Right lobe of liver (tissue), 6 donors: Measurements from ENCODE around the gene SSBP3. TPM values are rescaled to one million over a fixed set of nuclear protein-coding genes. Genes with fewer than 3 reads are reported as not detected.
A peak's percentile ranks its signal among the peaks of the same experiment; 100 is the strongest.

Source experiments
- ATAC-seq, 4 donors: fragments of 200-7000 bp; cut with Tn5 transposase; one replicate each; pipeline ENCODE4 v1.9.1; 2020; ENCODE audit warnings: mild to moderate bottlenecking in 4 of 4, moderate library complexity in 4 of 4
- DNase-seq, 3 donors: peaks; one replicate each; pipeline ENCODE4 v3.0.0-alpha.2; 2020
- H3K27ac ChIP-seq, 3 donors: fragments of 200-600 bp; one replicate each; pipeline ENCODE4 v1.8.0; 2022
- H3K27me3 ChIP-seq, 2 donors: fragments of 200-600 bp; one replicate each; pipeline ENCODE4 v1.8.0; 2022
- H3K36me3 ChIP-seq, 4 donors: fragments of 200-600 bp; sonication (generic) in 1 of 4; one replicate each; pipeline versions ENCODE4 v1.5.1 to v1.8.0; 2017 to 2022; ENCODE audit warnings: control low read depth in 1 of 4
- H3K4me1 ChIP-seq, 4 donors: fragments of 200-600 bp; sonication (generic) in 1 of 4; one replicate each; pipeline versions ENCODE4 v1.5.1 to v1.8.0; 2017 to 2022; ENCODE audit warnings: control low read depth in 1 of 4
- H3K4me3 ChIP-seq, 3 donors: fragments of 200-600 bp; one replicate each; pipeline ENCODE4 v1.8.0; 2022
- H3K9me3 ChIP-seq, 4 donors: fragments of 200-600 bp; sonication (generic) in 1 of 4; one replicate each; pipeline versions ENCODE4 v1.5.1 to v1.8.0; 2017 to 2022; ENCODE audit warnings: control low read depth in 1 of 4
- CTCF ChIP-seq, 4 donors: fragments of 200-600 bp in 3 of 4; fragments of 450-650 bp in 1 of 4; IDR thresholded peaks; one replicate each; pipeline versions ENCODE4 v1.5.1 to v1.8.0; 2016 to 2022; ENCODE audit warnings: antibody characterized with exemption in 4 of 4, mild to moderate bottlenecking in 2 of 4
- POLR2A ChIP-seq: fragments of 450-650 bp; IDR thresholded peaks from one replicate; pipeline ENCODE4 v1.6.1; 2017; ENCODE audit warnings: antibody characterized with exemption, mild to moderate bottlenecking
- WGBS: methylation state at CpG from one replicate; pipeline ENCODE4 v1.1.6; 2018; ENCODE audit warnings: low coverage, low lambda C conversion rate; ENCODE audit not compliant: insufficient coverage; ENCODE audit errors: missing lambda C conversion rate; 5-methylcytosine and 5-hydroxymethylcytosine counted together
- intact Hi-C, 2 donors: fragments of 100-400 bp; cut with DNase I; formaldehyde crosslinking; loops; one replicate each; pipeline versions ENCODE4 v1.11.2 to v1.14.1; 2022
- total RNA-seq, 6 experiments: library from RNA; depleted of rRNA in 2 of 6; stranded (reverse); fragments of >200 nt in 2 of 6; fragmentation: NEBNext Ultra II Directional in 3 of 6; extraction: Animal tissue kit (Norgen Biotek cat#: 25700) in 3 of 6; gene quantifications; one replicate each; pipeline versions ENCODE4 v1.1.0 to v1.2.4, GENCODE V29; 2016 to 2023
- donor health status: DM: no; HTN: yes; CAD: no.
- donor health status: DM: no; HTN: no; CAD: no.
- donor health status: DM: no; HTN: no; CAD: no.
- donor health status: DM: no; HTN: yes; CAD: no.
- donor health status: DM: no; HTN: yes; CAD: no.

Gene SSBP3
- total RNA-seq, 6 experiments from 2014 or later = 19.4 to 34.1 (median 24.4) TPM

- Histone ChIP-seq H3K27me3 (no peaks in the 10 kb centered on the region), H3K4me3 (no peak overlapping the region), H3K36me3 (no peaks in the 10 kb centered on the region), H3K27ac (no peak overlapping the region), H3K4me1 (peaks cover 0 to 12% (median 5%) of the 10 kb centered on the region in 4 donors), H3K9me3 (no peaks in the 10 kb centered on the region)
- intact Hi-C loops = no loop called here
- no peak for TF ChIP-seq POLR2A
- TF ChIP-seq CTCF (IDR thresholded peaks at IDR 0.05) = no peak
- ATAC-seq = peak in 1 of 4 donors; percentile 10
- no peak for DNase-seq
- WGBS = 82% methylated on average over 6 of the region's 7 CpGs
Measured at GRCh38 chr1:54299037-54299436, 107.2 kb downstream of the SSBP3 start.

GRCh38 chr1:54298284-54299033, 107.7 kb downstream of the SSBP3 start:
- no peaks in the 10 kb centered on the region for H3K9me3 ChIP-seq
- DNase-seq (no peak), ATAC-seq (no peak)
- H3K27ac ChIP-seq = no peak overlapping the region
- WGBS = 68% methylated on average over 14 of the region's 20 CpGs
- intact Hi-C loops = no loop called here
- no peaks in the 10 kb centered on the region for H3K27me3 ChIP-seq
- H3K4me1 ChIP-seq = peaks cover 0 to 12% (median 5%) of the 10 kb centered on the region in 4 donors
- no peaks in the 10 kb centered on the region for H3K36me3 ChIP-seq
- H3K4me3 ChIP-seq = no peak overlapping the region
- no peak for TF ChIP-seq CTCF (IDR thresholded peaks at IDR 0.05)

DNA sequence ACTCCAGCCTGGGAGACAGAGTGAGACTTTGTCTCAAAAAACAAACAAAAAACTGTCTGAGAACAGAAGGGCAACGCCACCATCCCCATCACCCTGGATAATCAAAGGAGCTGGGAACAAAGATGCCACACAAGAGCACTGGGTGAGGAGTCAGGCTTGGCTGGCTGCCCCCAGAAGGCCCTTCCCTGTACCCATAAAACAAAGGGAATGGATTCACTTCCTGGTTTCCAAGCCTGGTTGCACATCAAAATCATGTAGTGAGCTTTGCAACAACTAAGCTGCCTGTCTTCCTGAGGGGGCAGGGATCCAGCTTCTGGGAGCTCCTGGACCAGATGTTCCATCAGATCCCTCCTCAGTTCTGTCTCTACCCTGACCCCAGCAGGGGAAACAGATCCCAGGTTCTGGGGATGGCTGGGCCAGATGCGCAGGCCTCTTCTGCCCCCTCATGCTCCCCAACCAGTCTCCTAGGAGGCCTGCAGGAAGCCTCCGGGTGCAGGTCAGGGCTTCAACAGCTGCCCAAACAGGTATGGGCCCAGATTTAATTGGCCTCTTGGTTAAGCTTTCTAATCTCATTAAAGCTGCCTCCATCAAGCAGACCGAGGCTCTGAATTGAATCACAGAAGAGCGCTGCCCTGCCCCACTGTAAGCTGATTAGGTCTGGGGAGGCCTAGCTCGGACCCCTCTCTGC, 108.5 kb downstream of the SSBP3 start:
- Histone ChIP-seq H3K27ac (no peak overlapping the region), H3K4me3 (no peak overlapping the region), H3K36me3 (no peaks in the 10 kb centered on the region), H3K4me1 (peaks cover 0 to 12% (median 5%) of the 10 kb centered on the region in 4 donors), H3K9me3 (no peaks in the 10 kb centered on the region), H3K27me3 (no peaks in the 10 kb centered on the region)
- peak in 1 of 4 donors; percentile 21 for ATAC-seq
- no peak for DNase-seq
- 29% methylated on average over 1 of the region's 6 CpGs for WGBS
- intact Hi-C loops = no loop called here
- TF ChIP-seq POLR2A (no peak), CTCF (IDR thresholded peaks at IDR 0.05) (no peak)

GRCh38 chr1:54296666-54297065, 109.5 kb downstream of the SSBP3 start:
- intact Hi-C loops = no loop called here
- no peaks in the 10 kb centered on the region for H3K9me3 ChIP-seq
- H3K27ac ChIP-seq = peak overlapping the region in 1 of 3 donors; percentile 31
- TF ChIP-seq CTCF (IDR thresholded peaks at IDR 0.05) (no peak), POLR2A (no peak)
- DNase-seq (no peak), ATAC-seq (no peak)
- WGBS = 77% methylated on average over 3 of the region's 5 CpGs
- peaks cover 0 to 14% (median 6%) of the 10 kb centered on the region in 4 donors for H3K4me1 ChIP-seq
- H3K27me3 ChIP-seq = no peaks in the 10 kb centered on the region
- no peak overlapping the region for H3K4me3 ChIP-seq
- H3K36me3 ChIP-seq = no peaks in the 10 kb centered on the region
